ENCODE measurements around the gene CSRP2.

DNA sequence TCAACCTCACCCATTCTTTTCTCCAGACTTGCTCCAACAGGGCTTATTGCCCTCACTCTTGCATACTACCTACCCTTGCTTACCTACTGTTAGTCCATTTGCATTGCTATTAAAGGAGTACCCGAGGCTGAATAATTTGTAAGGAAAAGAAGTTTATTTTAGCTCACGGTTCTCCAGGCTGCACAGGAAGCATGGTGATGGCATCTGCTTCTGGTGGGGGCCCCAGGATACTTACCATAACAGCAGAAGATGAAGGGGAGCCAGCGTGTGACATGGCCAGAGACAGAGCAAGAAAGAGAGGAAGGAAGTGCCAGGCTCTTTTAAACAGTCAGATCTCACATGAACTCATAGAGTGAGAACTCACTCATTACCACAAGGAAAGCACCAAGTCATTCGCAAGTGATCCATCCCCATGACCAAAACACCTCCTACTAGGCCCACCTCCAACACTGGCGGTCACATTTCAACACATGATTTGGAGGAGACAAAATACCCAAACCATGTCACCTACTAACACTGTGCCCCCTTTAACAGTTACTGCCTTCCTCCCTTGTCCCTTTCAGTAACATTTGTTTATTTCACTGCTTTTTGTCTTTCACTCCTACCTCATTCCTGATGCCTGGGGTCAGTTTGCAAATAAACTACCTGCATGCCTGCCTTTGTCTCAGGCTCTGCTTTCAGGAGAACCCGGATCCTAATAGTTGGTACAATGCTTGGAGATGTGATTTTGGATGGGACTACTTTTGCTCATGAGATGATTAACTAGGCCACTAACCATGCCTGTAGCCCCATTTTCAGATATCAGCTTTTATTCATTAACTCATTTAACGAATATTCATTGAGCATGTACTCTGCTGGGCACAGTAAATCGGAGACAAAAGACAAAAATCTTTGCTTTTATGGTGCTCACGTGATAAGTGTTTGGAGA lies 41.6 kb upstream of the CSRP2 start:
- TF ChIP-seq TOPORS (CRISPR knock-in tag; IDR thresholded peaks at IDR 0.05) (no peak), RELA (CRISPR knock-in tag; IDR thresholded peaks at IDR 0.05) (no peak), RBAK (CRISPR knock-in tag; IDR thresholded peaks at IDR 0.05) (no peak), TEAD2 (CRISPR knock-in tag; IDR thresholded peaks at IDR 0.05) (no peak), NFIC (IDR thresholded peaks at IDR 0.05; ENCODE audit: low read length) (no peak), ZKSCAN1 (IDR thresholded peaks at IDR 0.05; ENCODE audit: low read length) (no peak), ZNF138 (CRISPR knock-in tag; IDR thresholded peaks at IDR 0.05; ENCODE audit: low read depth) (no peak), NR3C1 (CRISPR knock-in tag; IDR thresholded peaks at IDR 0.05) (no peak), NFE2L2 (IDR thresholded peaks at IDR 0.05; ENCODE audit: low read length) (no peak), EZH2 (conservative IDR thresholded peaks at IDR 0.05; ENCODE audit: low read depth, low read length) (no peak), ZNF142 (CRISPR knock-in tag; IDR thresholded peaks at IDR 0.05) (no peak)
- TF ChIP-seq, protein P1, sequence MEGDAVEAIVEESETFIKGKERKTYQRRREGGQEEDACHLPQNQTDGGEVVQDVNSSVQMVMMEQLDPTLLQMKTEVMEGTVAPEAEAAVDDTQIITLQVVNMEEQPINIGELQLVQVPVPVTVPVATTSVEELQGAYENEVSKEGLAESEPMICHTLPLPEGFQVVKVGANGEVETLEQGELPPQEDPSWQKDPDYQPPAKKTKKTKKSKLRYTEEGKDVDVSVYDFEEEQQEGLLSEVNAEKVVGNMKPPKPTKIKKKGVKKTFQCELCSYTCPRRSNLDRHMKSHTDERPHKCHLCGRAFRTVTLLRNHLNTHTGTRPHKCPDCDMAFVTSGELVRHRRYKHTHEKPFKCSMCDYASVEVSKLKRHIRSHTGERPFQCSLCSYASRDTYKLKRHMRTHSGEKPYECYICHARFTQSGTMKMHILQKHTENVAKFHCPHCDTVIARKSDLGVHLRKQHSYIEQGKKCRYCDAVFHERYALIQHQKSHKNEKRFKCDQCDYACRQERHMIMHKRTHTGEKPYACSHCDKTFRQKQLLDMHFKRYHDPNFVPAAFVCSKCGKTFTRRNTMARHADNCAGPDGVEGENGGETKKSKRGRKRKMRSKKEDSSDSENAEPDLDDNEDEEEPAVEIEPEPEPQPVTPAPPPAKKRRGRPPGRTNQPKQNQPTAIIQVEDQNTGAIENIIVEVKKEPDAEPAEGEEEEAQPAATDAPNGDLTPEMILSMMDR (CRISPR knock-in tag; IDR thresholded peaks at IDR 0.05) = no peak

Data from HepG2 (cell line).